ENCODE data around the gene LETMD1.

- TF ChIP-seq, protein P1, sequence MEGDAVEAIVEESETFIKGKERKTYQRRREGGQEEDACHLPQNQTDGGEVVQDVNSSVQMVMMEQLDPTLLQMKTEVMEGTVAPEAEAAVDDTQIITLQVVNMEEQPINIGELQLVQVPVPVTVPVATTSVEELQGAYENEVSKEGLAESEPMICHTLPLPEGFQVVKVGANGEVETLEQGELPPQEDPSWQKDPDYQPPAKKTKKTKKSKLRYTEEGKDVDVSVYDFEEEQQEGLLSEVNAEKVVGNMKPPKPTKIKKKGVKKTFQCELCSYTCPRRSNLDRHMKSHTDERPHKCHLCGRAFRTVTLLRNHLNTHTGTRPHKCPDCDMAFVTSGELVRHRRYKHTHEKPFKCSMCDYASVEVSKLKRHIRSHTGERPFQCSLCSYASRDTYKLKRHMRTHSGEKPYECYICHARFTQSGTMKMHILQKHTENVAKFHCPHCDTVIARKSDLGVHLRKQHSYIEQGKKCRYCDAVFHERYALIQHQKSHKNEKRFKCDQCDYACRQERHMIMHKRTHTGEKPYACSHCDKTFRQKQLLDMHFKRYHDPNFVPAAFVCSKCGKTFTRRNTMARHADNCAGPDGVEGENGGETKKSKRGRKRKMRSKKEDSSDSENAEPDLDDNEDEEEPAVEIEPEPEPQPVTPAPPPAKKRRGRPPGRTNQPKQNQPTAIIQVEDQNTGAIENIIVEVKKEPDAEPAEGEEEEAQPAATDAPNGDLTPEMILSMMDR (conservative IDR thresholded peaks at IDR 0.05; ENCODE audit: low read length): no peak
- TF ChIP-seq EZH2phosphoT487 (IDR thresholded peaks at IDR 0.05; ENCODE audit: borderline replicate concordance, low read depth, low read length): no peak
Observed at GRCh38 chr12:51090705-51091229, 42.6 kb downstream of the LETMD1 start.
